Endothelial cell of umbilical vein (primary cell): ENCODE results near the gene INTS1.

Experiments
- CTCF ChIP-seq, 2 donors: IDR thresholded peaks; 1 replicate in 1 of 2; 2 replicates in 1 of 2; pipeline ENCODE4 v1.5.1; 2011; ENCODE audit warnings: low read length in 2 of 2, mild to moderate bottlenecking in 2 of 2, moderate library complexity in 2 of 2, control low read depth in 1 of 2, inconsistent platforms in 1 of 2, low read depth in 1 of 2; ENCODE audit not compliant: insufficient read depth in 1 of 2; ENCODE audit errors: extremely low read depth in 1 of 2
- EZH2 ChIP-seq: IDR thresholded peaks from 2 replicates; pipeline ENCODE4 v1.6.1; 2012; ENCODE audit warnings: borderline replicate concordance, low read depth, mild to moderate bottlenecking, moderate library complexity, low read length, inconsistent platforms; ENCODE audit not compliant: severe bottlenecking
- JUN ChIP-seq: IDR thresholded peaks from 2 replicates; pipeline ENCODE4 v1.6.1; 2011; ENCODE audit warnings: borderline replicate concordance, low read depth; ENCODE audit not compliant: insufficient read length, insufficient read depth
- POLR2A ChIP-seq: IDR thresholded peaks from 2 replicates; pipeline ENCODE4 v1.6.1; 2012; ENCODE audit warnings: low read depth, mild to moderate bottlenecking, control low read depth, low read length
- POLR2AphosphoS5 ChIP-seq: IDR thresholded peaks from 2 replicates; pipeline ENCODE4 v1.6.1; 2012; ENCODE audit warnings: low read depth, mild to moderate bottlenecking, control low read depth, low read length, moderate library complexity; ENCODE audit not compliant: insufficient read depth

GRCh38 chr7:1493129-1493528 is 11.1 kb downstream of the INTS1 start:
- TF ChIP-seq CTCF (IDR thresholded peaks at IDR 0.05; ENCODE audit: extremely low read depth in 1 of 2, insufficient read depth in 1 of 2, low read depth in 1 of 2, low read length in 2 of 2) (no peak), POLR2AphosphoS5 (no peak), POLR2A (no peak), EZH2 (no peak), JUN (no peak)
